GM12801 (cell line): Measurements from ENCODE around the gene BPHL.

Experiments used
- CTCF ChIP-seq: IDR thresholded peaks from one replicate; pipeline ENCODE4 v1.5.1; 2011; ENCODE audit warnings: control low read depth; ENCODE audit not compliant: insufficient read length; ENCODE audit errors: extremely low read depth

The BPHL gene

GRCh38 chr6:3122823-3123182 is 4.3 kb downstream of the BPHL start:
- TF ChIP-seq CTCF: no peak

- no peak for TF ChIP-seq CTCF
Measured at GRCh38 chr6:3124667-3125066, 6.2 kb downstream of the BPHL start.

- no peak for TF ChIP-seq CTCF
Measured at GRCh38 chr6:3125815-3126214, 7.3 kb downstream of the BPHL start.

DNA sequence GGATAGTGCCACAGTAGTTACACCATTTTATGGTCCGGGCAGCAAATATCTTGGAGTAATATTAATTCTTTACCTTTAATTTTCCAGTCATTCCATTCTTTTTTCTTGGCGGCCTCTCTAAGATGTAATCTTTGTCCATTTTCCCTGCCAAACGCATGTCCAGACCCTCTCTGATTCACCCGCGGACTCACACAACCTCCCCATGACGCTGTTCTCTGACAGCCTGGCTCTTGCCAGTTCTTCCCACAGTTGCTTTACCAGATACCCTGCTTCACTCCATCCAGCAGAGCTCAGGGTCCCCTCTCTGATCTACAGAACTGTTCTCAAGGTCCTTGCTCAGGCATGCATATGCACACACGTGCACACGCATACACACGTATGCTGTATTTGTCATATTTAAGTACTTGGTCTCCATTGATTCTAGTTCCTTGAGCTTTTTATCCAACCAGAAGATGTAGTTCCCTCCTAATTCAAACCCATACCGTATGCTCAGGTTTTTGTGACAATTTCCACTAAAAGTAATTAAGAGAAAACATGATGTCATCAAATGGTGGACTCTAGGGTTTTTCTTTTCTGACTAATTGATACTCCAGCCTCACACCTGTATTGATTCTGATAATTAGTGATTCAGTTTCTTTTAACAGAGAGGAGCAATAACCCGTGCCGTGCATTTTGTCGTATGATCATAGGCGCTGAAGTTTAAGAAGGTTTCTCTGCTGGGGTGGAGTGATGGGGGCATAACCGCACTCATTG is 10.0 kb downstream of the BPHL start:
- no peak for TF ChIP-seq CTCF

DNA sequence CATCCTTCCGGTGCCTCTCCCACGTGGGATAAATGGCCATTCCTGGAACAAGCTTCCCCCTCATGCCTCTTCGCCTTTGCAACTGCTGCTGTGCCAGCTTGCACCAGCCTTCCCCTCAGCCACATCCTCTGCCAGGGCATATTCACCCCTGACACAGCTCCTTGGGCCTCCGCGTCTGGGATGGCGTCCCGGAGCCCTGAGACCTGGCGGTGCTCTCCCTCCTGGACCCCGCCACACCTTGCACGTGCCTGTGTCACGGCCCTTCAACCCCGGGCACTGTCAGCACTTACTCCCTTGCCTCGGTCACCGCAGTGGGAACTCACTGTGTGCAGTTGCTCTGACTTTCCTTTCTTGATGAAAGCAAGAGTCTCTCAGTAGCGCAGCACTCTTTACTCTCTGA is 13.2 kb downstream of the BPHL start:
- no peak for TF ChIP-seq CTCF

DNA sequence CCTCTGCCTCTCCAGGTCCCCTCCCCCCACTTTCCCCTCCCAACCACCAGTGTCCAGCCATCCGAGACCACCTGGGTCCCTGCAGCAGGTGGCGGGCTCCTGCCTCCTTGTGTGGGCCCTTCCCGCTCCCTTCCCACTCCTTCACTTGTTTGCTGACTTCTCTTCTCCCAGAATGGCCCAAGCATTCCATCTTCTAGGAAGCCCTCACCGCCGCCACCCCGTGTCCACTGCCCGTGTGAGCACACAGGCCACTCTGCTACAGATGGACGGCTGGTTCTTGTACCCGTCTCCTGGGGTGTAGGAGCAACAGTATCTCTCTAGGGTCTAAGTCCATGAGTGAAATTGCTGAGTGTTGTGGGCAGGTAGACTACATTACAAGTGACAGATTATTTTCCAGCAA is 15.0 kb downstream of the BPHL start:
- TF ChIP-seq CTCF: no peak

GRCh38 chr6:3135668-3136291 is 17.3 kb downstream of the BPHL start:
- no peak for TF ChIP-seq CTCF
